Neuronal stem cell (in vitro differentiated cells): Measurements from ENCODE around the gene SERPINH1. TPM values are rescaled to one million over a fixed set of nuclear protein-coding genes. Genes with fewer than 3 reads are reported as not detected.
A peak's percentile ranks its signal among the peaks of the same experiment; 100 is the strongest.

Experiments
- DNase-seq: peaks from one replicate; pipeline ENCODE4 v3.0.0-alpha.2; 2013; ENCODE audit warnings: low spot score
- H2AFZ ChIP-seq: one replicate; pipeline ENCODE4 v1.6.1; 2013; ENCODE audit warnings: mild to moderate bottlenecking, low read length, inconsistent platforms
- H2AK5ac ChIP-seq: 2 replicates; pipeline ENCODE4 v1.6.1; 2013; ENCODE audit warnings: low read depth, mild to moderate bottlenecking, inconsistent platforms, low read length, moderate library complexity, mixed read lengths
- H2BK120ac ChIP-seq: 2 replicates; pipeline ENCODE4 v1.6.1; 2013; ENCODE audit warnings: low read depth, mild to moderate bottlenecking, inconsistent platforms, low read length, moderate library complexity, mixed read lengths
- H2BK12ac ChIP-seq: one replicate; pipeline ENCODE4 v1.6.1; 2013; ENCODE audit warnings: low read length, inconsistent platforms
- H2BK15ac ChIP-seq: 2 replicates; pipeline ENCODE4 v1.6.1; 2013; ENCODE audit warnings: mild to moderate bottlenecking, low read length, inconsistent platforms, mixed read lengths
- H2BK5ac ChIP-seq: one replicate; pipeline ENCODE4 v1.6.1; 2013; ENCODE audit warnings: inconsistent platforms, mild to moderate bottlenecking, low read length, moderate library complexity
- H3K14ac ChIP-seq: one replicate; pipeline ENCODE4 v1.6.1; 2013; ENCODE audit warnings: low read length, inconsistent platforms
- H3K18ac ChIP-seq: 2 replicates; pipeline ENCODE4 v1.6.1; 2013; ENCODE audit warnings: low read length, inconsistent platforms
- H3K23ac ChIP-seq: 2 replicates; pipeline ENCODE4 v1.6.1; 2013; ENCODE audit warnings: low read depth, mild to moderate bottlenecking, mixed read lengths, low read length, inconsistent platforms; ENCODE audit not compliant: poor library complexity
- H3K27ac ChIP-seq: replicated peaks from 3 replicates; pipeline ENCODE4 v1.5.1; 2013; ENCODE audit warnings: low read length, inconsistent platforms
- H3K27me3 ChIP-seq, 3 experiments: 2 replicates each; pipeline ENCODE4 v1.6.1; 2013; ENCODE audit warnings: low read length in 3 of 3, mild to moderate bottlenecking in 2 of 3, inconsistent platforms in 1 of 3, low read depth in 1 of 3, mixed read lengths in 1 of 3, moderate library complexity in 1 of 3; ENCODE audit not compliant: control insufficient read depth in 3 of 3, insufficient read depth in 3 of 3
- H3K36me3 ChIP-seq, 2 donors: replicated peaks in 1 of 2; 2 replicates each; pipeline ENCODE4 v1.6.1; 2013; ENCODE audit warnings: low read length in 2 of 2; ENCODE audit not compliant: control insufficient read depth in 2 of 2, insufficient read depth in 2 of 2
- H3K4ac ChIP-seq: 2 replicates; pipeline ENCODE4 v1.6.1; 2013; ENCODE audit warnings: inconsistent platforms, mild to moderate bottlenecking, low read length, moderate library complexity
- H3K4me1 ChIP-seq, 2 donors: 1 replicate in 1 of 2; 2 replicates in 1 of 2; pipeline ENCODE4 v1.6.1; 2013; ENCODE audit warnings: low read length in 2 of 2, low read depth in 1 of 2; ENCODE audit not compliant: control insufficient read depth in 2 of 2, insufficient read depth in 1 of 2
- H3K4me2 ChIP-seq: one replicate; pipeline ENCODE4 v1.6.1; 2013; ENCODE audit warnings: mild to moderate bottlenecking, low read length, inconsistent platforms; ENCODE audit not compliant: insufficient read depth, poor library complexity, severe bottlenecking
- H3K4me3 ChIP-seq, 2 donors: 2 replicates each; pipeline ENCODE4 v1.5.1; 2013; ENCODE audit warnings: low read length in 2 of 2, mild to moderate bottlenecking in 2 of 2, inconsistent platforms in 1 of 2, moderate library complexity in 1 of 2
- H3K79me1 ChIP-seq: one replicate; pipeline ENCODE4 v1.6.1; 2013; ENCODE audit warnings: low read depth, mild to moderate bottlenecking, inconsistent platforms, low read length, moderate library complexity
- H3K9ac ChIP-seq: one replicate; pipeline ENCODE4 v1.6.1; 2013; ENCODE audit warnings: mild to moderate bottlenecking, low read depth, low read length, inconsistent platforms; ENCODE audit not compliant: poor library complexity
- H3K9me3 ChIP-seq, 2 donors: replicated peaks in 1 of 2; 2 replicates each; pipeline versions ENCODE3 to v1.6.1; 2013; ENCODE audit warnings: low read length in 2 of 2, mild to moderate bottlenecking in 2 of 2, inconsistent platforms in 1 of 2, low read depth in 1 of 2, mixed read lengths in 1 of 2, moderate library complexity in 1 of 2; ENCODE audit not compliant: control insufficient read depth in 2 of 2, insufficient read depth in 1 of 2
- H4K8ac ChIP-seq: one replicate; pipeline ENCODE4 v1.6.1; 2013; ENCODE audit warnings: low read depth, mild to moderate bottlenecking, inconsistent platforms, low read length, moderate library complexity
- H4K91ac ChIP-seq: one replicate; pipeline ENCODE4 v1.6.1; 2013; ENCODE audit warnings: low read length, low read depth, mild to moderate bottlenecking, inconsistent platforms; ENCODE audit not compliant: poor library complexity
- WGBS, 2 donors: extraction: QIAGEN DNeasy Blood & Tissue Kit; methylation state at CpG; one replicate each; pipeline ENCODE4 v1.1.7; 2013; ENCODE audit warnings: missing lambda C conversion rate in 2 of 2, mixed read lengths in 1 of 2; ENCODE audit not compliant: insufficient read length in 2 of 2, insufficient replicate concordance in 1 of 2; ENCODE audit errors: extremely low coverage in 2 of 2; 5-methylcytosine and 5-hydroxymethylcytosine counted together
- polyA plus RNA-seq, 2 experiments: library from polyadenylated mRNA; stranded (reverse); fragments of 200-250 nt; gene quantifications; one replicate each; pipeline ENCODE4 v1.2.3, GENCODE V29; 2013

The SERPINH1 gene
- polyA plus RNA-seq (2013, experiment 1 of 2): 246 TPM
- 246 TPM for polyA plus RNA-seq (2013, experiment 2 of 2)

GRCh38 chr11:75562048-75562835 lies at the start of gene SERPINH1:
Gene SERPINH1 (plus strand): TSS chr11:75562253. CDS start chr11:75566350, 4,097 bp downstream.
- Histone ChIP-seq H3K9me3 (no peaks in the 10 kb centered on the region), H3K23ac (peak within 1 kb of the TSS; percentile 74), H3K79me1 (peaks cover 7% of the 10 kb centered on the region), H3K9ac (peak within 1 kb of the TSS; percentile 96), H3K4ac (peak within 1 kb of the TSS; percentile 89), H3K4me1 (peaks cover 47 to 59% of the 10 kb centered on the region in 2 donors), H3K27me3 (no peaks in the 10 kb centered on the region), H3K14ac (peak within 1 kb of the TSS; percentile 74), H2AFZ (peak within 1 kb of the TSS; percentile 86), H2BK120ac (peak within 1 kb of the TSS; percentile 87), H3K4me3 (peak within 1 kb of the TSS; percentile 88 to 94), H4K8ac (no peak within 1 kb of the TSS), H3K27ac (peak within 1 kb of the TSS; percentile 99), H2BK12ac (peak within 1 kb of the TSS; percentile 66), H4K91ac (peak within 1 kb of the TSS; percentile 97), H2BK15ac (peak within 1 kb of the TSS; percentile 35), H3K18ac (peak within 1 kb of the TSS; percentile 99), H3K36me3 (peaks cover 12 to 38% of the 10 kb centered on the region in 2 donors), H2BK5ac (peak within 1 kb of the TSS; percentile 95), H2AK5ac (peak within 1 kb of the TSS; percentile 89), H3K4me2 (peak within 1 kb of the TSS; percentile 91)
- DNase-seq: no peak
- WGBS, 2 donors: no CpG with 5 or more reads among the region's 51 CpGs

- Histone ChIP-seq H3K9me3 (peaks cover 5 to 6% of the 10 kb centered on the region in 2 donors), H3K4me2 (no peak overlapping the region), H3K4me3 (no peak overlapping the region), H3K79me1 (no peaks in the 10 kb centered on the region), H3K23ac (no peak overlapping the region), H2BK15ac (no peak overlapping the region), H3K14ac (no peak overlapping the region), H3K4ac (no peak overlapping the region), H3K4me1 (peaks cover 3 to 9% of the 10 kb centered on the region in 2 donors), H3K9ac (no peak overlapping the region), H4K91ac (no peak overlapping the region), H4K8ac (no peak overlapping the region), H3K36me3 (no peaks in the 10 kb centered on the region), H2BK12ac (no peak overlapping the region), H2BK5ac (no peak overlapping the region), H3K18ac (no peak overlapping the region), H3K27me3 (peaks cover 0 to 54% (median 0%) of the 10 kb centered on the region in 3 experiments), H2AFZ (no peak overlapping the region), H2BK120ac (no peak overlapping the region), H3K27ac (no peak overlapping the region), H2AK5ac (peak overlapping the region; percentile 56)
- WGBS, 2 donors: no CpG with 5 or more reads among the region's 5 CpGs
- DNase-seq: no peak
Measured at GRCh38 chr11:75513250-75513649, 48.8 kb upstream of the SERPINH1 start.

GRCh38 chr11:75514596-75514995 lies 47.5 kb upstream of the SERPINH1 start:
- Histone ChIP-seq H3K27me3 (peaks cover 0 to 50% (median 0%) of the 10 kb centered on the region in 3 experiments), H3K36me3 (no peaks in the 10 kb centered on the region), H3K4me1 (peaks cover 6 to 18% of the 10 kb centered on the region in 2 donors), H2BK12ac (no peak overlapping the region), H4K91ac (no peak overlapping the region), H2BK120ac (no peak overlapping the region), H3K4ac (no peak overlapping the region), H3K9ac (no peak overlapping the region), H4K8ac (no peak overlapping the region), H3K79me1 (no peaks in the 10 kb centered on the region), H2BK5ac (no peak overlapping the region), H3K27ac (no peak overlapping the region), H2BK15ac (no peak overlapping the region), H3K18ac (no peak overlapping the region), H3K4me2 (no peak overlapping the region), H3K9me3 (peaks cover 5 to 6% of the 10 kb centered on the region in 2 donors), H2AFZ (no peak overlapping the region), H3K14ac (no peak overlapping the region), H2AK5ac (no peak overlapping the region), H3K4me3 (no peak overlapping the region), H3K23ac (no peak overlapping the region)
- DNase-seq: no peak

- Histone ChIP-seq H4K91ac (no peak overlapping the region), H3K9ac (no peak overlapping the region), H2BK12ac (peak overlapping the region; percentile 14), H3K36me3 (no peaks in the 10 kb centered on the region), H2BK120ac (no peak overlapping the region), H3K9me3 (peaks cover 5 to 6% of the 10 kb centered on the region in 2 donors), H3K27me3 (peaks cover 0 to 52% (median 0%) of the 10 kb centered on the region in 3 experiments), H3K79me1 (no peaks in the 10 kb centered on the region), H3K23ac (peak overlapping the region; percentile 13), H3K4me2 (no peak overlapping the region), H2AK5ac (peak overlapping the region; percentile 28), H2BK15ac (peak overlapping the region; percentile 12), H3K4me3 (no peak overlapping the region), H3K27ac (no peak overlapping the region), H3K4ac (no peak overlapping the region), H3K18ac (peak overlapping the region; percentile 7), H4K8ac (no peak overlapping the region), H3K14ac (no peak overlapping the region), H3K4me1 (peaks cover 6 to 18% of the 10 kb centered on the region in 2 donors), H2BK5ac (no peak overlapping the region), H2AFZ (no peak overlapping the region)
- WGBS, 2 donors: no CpG with 5 or more reads among the region's 3 CpGs
- no peak for DNase-seq
Measured at GRCh38 chr11:75516140-75516539, 45.9 kb upstream of the SERPINH1 start.
